ENCODE measurements around the gene REN. TPM values are rescaled to one million over a fixed set of nuclear protein-coding genes. Genes with fewer than 3 reads are reported as not detected.

Gene REN
- total and polyA plus RNA-seq, 2 experiments from 2014 or later, result not detected

- no peak for TF ChIP-seq ZNF462 (CRISPR knock-in tag; IDR thresholded peaks at IDR 0.05)
- TF ChIP-seq EZH2 (IDR thresholded peaks at IDR 0.05; ENCODE audit: low read depth, unreplicated experiment), result no peak
- TF ChIP-seq, protein P1, sequence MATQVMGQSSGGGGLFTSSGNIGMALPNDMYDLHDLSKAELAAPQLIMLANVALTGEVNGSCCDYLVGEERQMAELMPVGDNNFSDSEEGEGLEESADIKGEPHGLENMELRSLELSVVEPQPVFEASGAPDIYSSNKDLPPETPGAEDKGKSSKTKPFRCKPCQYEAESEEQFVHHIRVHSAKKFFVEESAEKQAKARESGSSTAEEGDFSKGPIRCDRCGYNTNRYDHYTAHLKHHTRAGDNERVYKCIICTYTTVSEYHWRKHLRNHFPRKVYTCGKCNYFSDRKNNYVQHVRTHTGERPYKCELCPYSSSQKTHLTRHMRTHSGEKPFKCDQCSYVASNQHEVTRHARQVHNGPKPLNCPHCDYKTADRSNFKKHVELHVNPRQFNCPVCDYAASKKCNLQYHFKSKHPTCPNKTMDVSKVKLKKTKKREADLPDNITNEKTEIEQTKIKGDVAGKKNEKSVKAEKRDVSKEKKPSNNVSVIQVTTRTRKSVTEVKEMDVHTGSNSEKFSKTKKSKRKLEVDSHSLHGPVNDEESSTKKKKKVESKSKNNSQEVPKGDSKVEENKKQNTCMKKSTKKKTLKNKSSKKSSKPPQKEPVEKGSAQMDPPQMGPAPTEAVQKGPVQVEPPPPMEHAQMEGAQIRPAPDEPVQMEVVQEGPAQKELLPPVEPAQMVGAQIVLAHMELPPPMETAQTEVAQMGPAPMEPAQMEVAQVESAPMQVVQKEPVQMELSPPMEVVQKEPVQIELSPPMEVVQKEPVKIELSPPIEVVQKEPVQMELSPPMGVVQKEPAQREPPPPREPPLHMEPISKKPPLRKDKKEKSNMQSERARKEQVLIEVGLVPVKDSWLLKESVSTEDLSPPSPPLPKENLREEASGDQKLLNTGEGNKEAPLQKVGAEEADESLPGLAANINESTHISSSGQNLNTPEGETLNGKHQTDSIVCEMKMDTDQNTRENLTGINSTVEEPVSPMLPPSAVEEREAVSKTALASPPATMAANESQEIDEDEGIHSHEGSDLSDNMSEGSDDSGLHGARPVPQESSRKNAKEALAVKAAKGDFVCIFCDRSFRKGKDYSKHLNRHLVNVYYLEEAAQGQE (IDR thresholded peaks at IDR 0.05; ENCODE audit: unreplicated experiment), result no peak
- TF ChIP-seq POLR2AphosphoS5 (IDR thresholded peaks at IDR 0.05; ENCODE audit: low read depth), result no peak
Measured at GRCh38 chr1:204106825-204107224, 59.3 kb downstream of the REN start (continued).

DNA sequence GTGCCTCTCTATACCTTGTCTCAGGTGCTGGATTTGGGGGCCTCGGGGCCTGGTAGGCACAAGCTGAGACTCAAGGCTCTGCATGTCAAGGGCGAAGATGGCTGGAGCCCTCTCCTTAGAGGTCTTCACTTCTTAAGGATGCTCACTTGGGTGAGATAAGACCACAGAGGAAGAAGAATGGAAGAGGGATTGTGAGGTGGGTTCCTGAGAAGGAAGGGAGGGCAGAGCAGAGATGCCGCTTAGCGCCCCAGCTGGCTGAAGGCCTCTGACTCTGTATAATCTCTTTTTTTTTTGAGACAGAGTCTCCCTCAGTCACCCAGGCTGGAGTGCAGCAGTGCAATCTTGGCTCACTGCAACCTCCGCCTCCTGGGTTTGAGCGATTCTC, 61.0 kb downstream of the REN start:
- H3K27ac Mint-ChIP-seq, result peak overlapping the region; percentile 79
- no peaks in the 10 kb centered on the region for H3K9me3 Mint-ChIP-seq
- peaks cover 81% of the 10 kb centered on the region for H3K4me1 Mint-ChIP-seq
- Histone ChIP-seq H3K27me3 (ENCODE audit: insufficient read depth) (no peaks in the 10 kb centered on the region), H3F3A (replicated peaks; ENCODE audit: low read depth) (0 out of 2 replicates have a peak, but pooled peaks cover 5% of the 10 kb centered on the region), H3K4me3 (no peak overlapping the region), H3K27ac (ENCODE audit: low read depth) (no peak overlapping the region), H4K20me1 (replicated peaks; ENCODE audit: insufficient read depth) (peaks cover 43% of the 10 kb centered on the region), H3K79me2 (replicated peaks; ENCODE audit: insufficient read depth) (peaks cover 93% of the 10 kb centered on the region), H3K4me1 (ENCODE audit: insufficient read depth) (peaks cover 82% of the 10 kb centered on the region), H3K9me2 (ENCODE audit: insufficient read depth) (no peaks in the 10 kb centered on the region), H2AFZ (no peak overlapping the region), H3K36me3 (ENCODE audit: insufficient read depth) (no peaks in the 10 kb centered on the region), H3K4me2 (0 out of 2 replicates have a peak overlapping the region, but pooled peaks have one; percentile 19)
- H3K27me3 Mint-ChIP-seq (ENCODE audit: insufficient read depth, low read depth, poor library complexity), result peaks cover 28% of the 10 kb centered on the region
- peaks cover 6% of the 10 kb centered on the region; the same call in 1 of the 3 replicates for H3K36me3 Mint-ChIP-seq (ENCODE audit: low read depth)
- no peak for ATAC-seq
- no peak overlapping the region; the same call in 2 of the 3 replicates for H3K4me3 Mint-ChIP-seq
- DNase-seq (ENCODE audit: low spot score), result no peak
- TF ChIP-seq CTCF (conservative IDR thresholded peaks at IDR 0.05; ENCODE audit: low read depth in 2 of 2) (no peak), EZH2phosphoT487 (IDR thresholded peaks at IDR 0.05; ENCODE audit: unreplicated experiment) (no peak), STAT1 (IDR thresholded peaks at IDR 0.05; ENCODE audit: unreplicated experiment) (no peak), ZNF114 (CRISPR knock-in tag; IDR thresholded peaks at IDR 0.05) (no peak), CREB1 (CRISPR knock-in tag; IDR thresholded peaks at IDR 0.05; ENCODE audit: low read depth) (no peak)

Measured in GM23338 (cell line).